NCI-H2227 treated with DMSO at 0.1 percent for 48 hours (cell line): ENCODE results near the gene TCEANC.
A peak's percentile ranks its signal among the peaks of the same experiment; 100 is the strongest.
"Not testable (repeated sequence)": the region's sequence is repeated elsewhere in the genome, so short reads cannot be mapped to it uniquely, and the experiment has no call there.

Experiments
- DNase-seq: peaks from one replicate; lab custom pipeline; 2025; lab: John Stamatoyannopoulos, UW

Gene TCEANC

GRCh38 chrX:13652850-13653693 lies at the start of gene TCEANC:
TSS of gene TCEANC (plus strand) at chrX:13653141. CDS start at chrX:13662509, 9,368 bp downstream.
- peak; percentile 98 for DNase-seq

- DNase-seq: no peak
Observed at GRCh38 chrX:13605611-13606010, 47.3 kb upstream of the TCEANC start.

- DNase-seq: no peak
Observed at GRCh38 chrX:13607331-13607995, 45.5 kb upstream of the TCEANC start.

GRCh38 chrX:13607996-13608365 lies 45.0 kb upstream of the TCEANC start:
- no peak for DNase-seq

- DNase-seq: no peak
Observed at GRCh38 chrX:13614154-13614553, 38.8 kb upstream of the TCEANC start.

- no peak for DNase-seq
Observed at GRCh38 chrX:13620207-13620606, 32.7 kb upstream of the TCEANC start.

- no peak for DNase-seq
Observed at GRCh38 chrX:13622401-13622964, 30.5 kb upstream of the TCEANC start.

- no peak for DNase-seq
Observed at GRCh38 chrX:13627306-13627705, 25.6 kb upstream of the TCEANC start.

GRCh38 chrX:13637224-13637623 lies 15.7 kb upstream of the TCEANC start:
- not testable (repeated sequence) for DNase-seq

- DNase-seq: no peak
Observed at GRCh38 chrX:13638021-13638420, 14.9 kb upstream of the TCEANC start.

- no peak for DNase-seq
Observed at GRCh38 chrX:13638826-13639225, 14.1 kb upstream of the TCEANC start.

GRCh38 chrX:13641684-13642083 lies 11.3 kb upstream of the TCEANC start:
- not testable (repeated sequence) for DNase-seq

GRCh38 chrX:13645464-13646153 lies 7.3 kb upstream of the TCEANC start:
- no peak for DNase-seq

- peak; percentile 64 for DNase-seq
Observed at GRCh38 chrX:13646154-13646549, 6.8 kb upstream of the TCEANC start.

- peak; percentile 45 for DNase-seq
Observed at GRCh38 chrX:13647709-13648212, 5.2 kb upstream of the TCEANC start.

GRCh38 chrX:13648336-13648735 lies 4.6 kb upstream of the TCEANC start:
- not testable (repeated sequence) for DNase-seq

- no peak for DNase-seq
Observed at GRCh38 chrX:13649838-13650237, 3.1 kb upstream of the TCEANC start.

- no peak for DNase-seq
Observed at GRCh38 chrX:13650318-13650717, 2.6 kb upstream of the TCEANC start.

- DNase-seq: no peak
Observed at GRCh38 chrX:13651150-13651549, 1.8 kb upstream of the TCEANC start.

- no peak for DNase-seq
Observed at GRCh38 chrX:13652287-13652793, 601 bp upstream of the TCEANC start.

- DNase-seq: no peak
Observed at GRCh38 chrX:13654116-13654515, 1.2 kb downstream of the TCEANC start.

- DNase-seq: no peak
Observed at GRCh38 chrX:13655674-13656073, 2.7 kb downstream of the TCEANC start.
